ENCODE data around the gene PSMG2.

The PSMG2 gene

GRCh38 chr18:12765586-12765985 is 62.7 kb downstream of the PSMG2 start:
- TF ChIP-seq CTCF (IDR thresholded peaks at IDR 0.05; ENCODE audit: control insufficient read depth, extremely low read depth, insufficient read depth): no peak
- DNase-seq (ENCODE audit: low read depth): no peak
- no peak overlapping the region for H3K4me3 ChIP-seq (ENCODE audit: low read depth, low read length)

GRCh38 chr18:12766986-12767433 is 64.2 kb downstream of the PSMG2 start:
- TF ChIP-seq CTCF (IDR thresholded peaks at IDR 0.05; ENCODE audit: control insufficient read depth, extremely low read depth, insufficient read depth): no peak
- no peak overlapping the region for H3K4me3 ChIP-seq (ENCODE audit: low read depth, low read length)
- no peak for DNase-seq (ENCODE audit: low read depth)

GRCh38 chr18:12767580-12768155 is 64.8 kb downstream of the PSMG2 start:
- DNase-seq (ENCODE audit: low read depth): no peak
- TF ChIP-seq CTCF (IDR thresholded peaks at IDR 0.05; ENCODE audit: control insufficient read depth, extremely low read depth, insufficient read depth): no peak
- H3K4me3 ChIP-seq (ENCODE audit: low read depth, low read length): no peak overlapping the region

- no peak for TF ChIP-seq CTCF (IDR thresholded peaks at IDR 0.05; ENCODE audit: control insufficient read depth, extremely low read depth, insufficient read depth)
- DNase-seq (ENCODE audit: low read depth): no peak
- H3K4me3 ChIP-seq (ENCODE audit: low read depth, low read length): no peak overlapping the region
Observed at GRCh38 chr18:12768625-12769024, 65.8 kb downstream of the PSMG2 start.

- no peak for TF ChIP-seq CTCF (IDR thresholded peaks at IDR 0.05; ENCODE audit: control insufficient read depth, extremely low read depth, insufficient read depth)
- no peak for DNase-seq (ENCODE audit: low read depth)
- no peak overlapping the region for H3K4me3 ChIP-seq (ENCODE audit: low read depth, low read length)
Observed at GRCh38 chr18:12769136-12769535, 66.3 kb downstream of the PSMG2 start.

- TF ChIP-seq CTCF (IDR thresholded peaks at IDR 0.05; ENCODE audit: control insufficient read depth, extremely low read depth, insufficient read depth): no peak
- H3K4me3 ChIP-seq (ENCODE audit: low read depth, low read length): no peak overlapping the region
- DNase-seq (ENCODE audit: low read depth): no peak
Observed at GRCh38 chr18:12769644-12770440, 67.0 kb downstream of the PSMG2 start.

All from LNCaP clone FGC (cell line).